Esophagus muscularis mucosa (tissue), 4 donors: ENCODE results near the gene KCNAB1.

ENCODE experiments used
- CTCF ChIP-seq, 3 experiments: fragments of 200-600 bp in 2 of 3; fragments of 450-650 bp in 1 of 3; sonication (generic) in 2 of 3; IDR thresholded peaks; one replicate each; pipeline ENCODE4 v1.5.1; 2017 to 2019; ENCODE audit warnings: antibody characterized with exemption in 3 of 3, mild to moderate bottlenecking in 2 of 3, moderate library complexity in 1 of 3
- EP300 ChIP-seq: sonication (generic); formaldehyde crosslinking; IDR thresholded peaks from one replicate; pipeline ENCODE4 v1.6.1; 2017; ENCODE audit warnings: antibody characterized with exemption
- POLR2A ChIP-seq: fragments of 450-650 bp; IDR thresholded peaks from one replicate; pipeline ENCODE4 v1.6.1; 2017; ENCODE audit warnings: antibody characterized with exemption, moderate library complexity, mild to moderate bottlenecking, low read depth
- POLR2AphosphoS5 ChIP-seq, 2 donors: sonication (generic); formaldehyde crosslinking; IDR thresholded peaks; one replicate each; pipeline ENCODE4 v1.6.1; 2017; ENCODE audit warnings: antibody characterized with exemption in 2 of 2

DNA sequence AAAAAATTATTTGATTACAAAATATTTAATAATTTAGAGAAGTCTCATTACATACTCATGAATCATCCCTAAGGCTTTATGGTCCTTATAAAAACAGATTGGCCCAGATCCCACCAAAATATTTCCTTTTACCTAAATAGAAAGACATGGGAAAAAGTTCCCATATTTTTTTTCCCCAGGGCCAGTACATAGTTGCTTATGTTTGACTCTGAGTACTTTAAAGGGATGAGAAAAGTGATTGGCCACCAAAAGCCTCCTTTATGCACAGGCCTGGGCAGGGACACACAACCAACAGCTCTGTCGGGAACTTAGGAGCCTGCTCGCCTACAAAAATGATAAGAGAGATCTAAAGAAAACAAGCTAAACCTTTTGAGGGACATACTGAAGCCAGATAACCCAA lies 22.3 kb downstream of the KCNAB1 start:
- TF ChIP-seq POLR2A (no peak), CTCF (IDR thresholded peaks at IDR 0.05) (no peak), POLR2AphosphoS5 (IDR thresholded peaks at IDR 0.05) (no peak), EP300 (no peak)
